ENCODE results near the gene ERN1. TPM values are rescaled to one million over a fixed set of nuclear protein-coding genes. Genes with fewer than 3 reads are reported as not detected.

ERN1 gene
- total RNA-seq, 1 experiment from 2014 or later = 6.5 TPM

- no peaks in the 10 kb centered on the region for H3K4me1 Mint-ChIP-seq
- no peaks in the 10 kb centered on the region for H3K27me3 Mint-ChIP-seq (ENCODE audit: low read depth)
- DNase-seq (ENCODE audit: low spot score) (no peak), ATAC-seq (no peak)
- H3K27ac Mint-ChIP-seq = no peak overlapping the region
- 0 out of 2 replicates have a peak, but pooled peaks cover 3% of the 10 kb centered on the region for H3K36me3 Mint-ChIP-seq
- TF ChIP-seq FOXJ3 (CRISPR knock-in tag; IDR thresholded peaks at IDR 0.05; ENCODE audit: borderline replicate concordance) (no peak), ZNF263 (CRISPR knock-in tag; IDR thresholded peaks at IDR 0.05; ENCODE audit: low read depth) (no peak)
- no peaks in the 10 kb centered on the region for H3K9me3 Mint-ChIP-seq
- no peak overlapping the region for H3K4me3 Mint-ChIP-seq
- POLR2A ChIA-PET = no interaction called here
- CTCF ChIA-PET = interaction anchor here (0.6 to 2.2 kb wide), 4 partner anchors 15 to 64 kb away, joined by 3 to 10 read pairs (median 8); no protein-coding TSS in a partner anchor
These were observed 81.1 kb downstream of the ERN1 start for GRCh38 chr17:64048805-64049204.

- TF ChIP-seq AR (CRISPR knock-in tag; IDR thresholded peaks at IDR 0.05) (no peak), EMX1 (CRISPR knock-in tag; IDR thresholded peaks at IDR 0.05) (no peak), ZSCAN18 (CRISPR knock-in tag; IDR thresholded peaks at IDR 0.05) (no peak), ZMAT4 (CRISPR knock-in tag; IDR thresholded peaks at IDR 0.05) (no peak), ZNF396 (CRISPR knock-in tag; IDR thresholded peaks at IDR 0.05; ENCODE audit: borderline replicate concordance) (no peak), FOXP4 (CRISPR knock-in tag; IDR thresholded peaks at IDR 0.05) (no peak), NR3C1 (CRISPR knock-in tag; conservative IDR thresholded peaks at IDR 0.05; ENCODE audit: low read depth) (no peak), ZNF281 (CRISPR knock-in tag; IDR thresholded peaks at IDR 0.05) (no peak), NFYB (CRISPR knock-in tag; conservative IDR thresholded peaks at IDR 0.05; ENCODE audit: low read depth) (no peak), GABPB1 (CRISPR knock-in tag; IDR thresholded peaks at IDR 0.05) (no peak), CBFB (CRISPR knock-in tag; IDR thresholded peaks at IDR 0.05; ENCODE audit: low read depth) (no peak), ZNF671 (CRISPR knock-in tag; IDR thresholded peaks at IDR 0.05) (no peak), SP1 (CRISPR knock-in tag; conservative IDR thresholded peaks at IDR 0.05) (no peak)
- Mint-ChIP-seq H3K27me3 (ENCODE audit: low read depth) (no peaks in the 10 kb centered on the region), H3K4me3 (no peak overlapping the region), H3K9me3 (no peaks in the 10 kb centered on the region), H3K4me1 (no peaks in the 10 kb centered on the region), H3K36me3 (0 out of 2 replicates have a peak, but pooled peaks cover 3% of the 10 kb centered on the region), H3K27ac (no peak overlapping the region)
- ATAC-seq = no peak
- CTCF ChIA-PET = interaction anchor here (1.1 to 2.1 kb wide), 5 partner anchors 9 to 134 kb away, joined by 3 to 7 read pairs (median 5); partner anchors contain the start of gene CSHL1
- POLR2A ChIA-PET = no interaction called here
- DNase-seq (ENCODE audit: low spot score) = no peak
These were observed 84.8 kb downstream of the ERN1 start for GRCh38 chr17:64045176-64045575.

Data from WTC11 (cell line).